Heart right ventricle (tissue), 16 donors: ENCODE data around the gene MTX3. TPM values are rescaled to one million over a fixed set of nuclear protein-coding genes. Genes with fewer than 3 reads are reported as not detected.

Source experiments
- ATAC-seq, 8 donors: fragments of 200-7000 bp; cut with Tn5 transposase; one replicate each; pipeline ENCODE4 v1.9.1; 2020; ENCODE audit warnings: mild to moderate bottlenecking in 8 of 8, moderate library complexity in 8 of 8, moderate number of reproducible peaks in 1 of 8
- DNase-seq, 2 donors: peaks; one replicate each; pipeline ENCODE4 v3.0.0-alpha.2; 2020
- H3K27ac ChIP-seq, 10 donors: fragments of 200-600 bp; sonication (generic) in 2 of 10; one replicate each; pipeline versions ENCODE4 v1.5.0 to v1.8.0; 2020 to 2022; ENCODE audit warnings: mild to moderate bottlenecking in 3 of 10
- H3K27me3 ChIP-seq, 7 donors: fragments of 200-600 bp; one replicate each; pipeline ENCODE4 v1.8.0; 2021 to 2022; ENCODE audit warnings: mild to moderate bottlenecking in 2 of 7
- H3K36me3 ChIP-seq, 9 donors: fragments of 200-600 bp; sonication (generic) in 1 of 9; one replicate each; pipeline versions ENCODE4 v1.5.0 to v1.8.0; 2020 to 2022; ENCODE audit warnings: mild to moderate bottlenecking in 2 of 9
- H3K4me1 ChIP-seq, 9 donors: fragments of 200-600 bp; sonication (generic) in 1 of 9; one replicate each; pipeline versions ENCODE4 v1.5.0 to v1.8.0; 2020 to 2022; ENCODE audit warnings: mild to moderate bottlenecking in 4 of 9
- H3K4me3 ChIP-seq, 10 donors: fragments of 200-600 bp; sonication (generic) in 2 of 10; one replicate each; pipeline versions ENCODE4 v1.5.0 to v1.8.0; 2020 to 2022; ENCODE audit warnings: mild to moderate bottlenecking in 7 of 10, moderate library complexity in 2 of 10
- H3K9me3 ChIP-seq, 11 donors: fragments of 200-600 bp in 10 of 11; sonication (generic) in 2 of 11; one replicate each; pipeline versions ENCODE4 v1.5.0 to v1.8.0; 2013 to 2022; ENCODE audit warnings: mild to moderate bottlenecking in 2 of 11, control low read depth in 1 of 11, moderate library complexity in 1 of 11
- CTCF ChIP-seq, 9 donors: fragments of 200-600 bp; sonication (generic) in 2 of 9; IDR thresholded peaks; one replicate each; pipeline versions ENCODE4 v1.5.0 to v1.8.0; 2021 to 2022; ENCODE audit warnings: antibody characterized with exemption in 9 of 9, mild to moderate bottlenecking in 5 of 9, moderate library complexity in 1 of 9
- WGBS, 2 donors: extraction: QIAGEN DNeasy Blood & Tissue Kit; methylation state at CpG; one replicate each; pipeline ENCODE4 v1.1.7; 2013; ENCODE audit warnings: inconsistent platforms in 1 of 2; 5-methylcytosine and 5-hydroxymethylcytosine counted together
- intact Hi-C, 10 donors: fragments of 100-400 bp; cut with DNase I; formaldehyde crosslinking; loops; one replicate each; pipeline versions ENCODE4 v1.11.1 to v1.14.2; 2022
- polyA plus RNA-seq, 2 donors: library from polyadenylated mRNA; stranded (reverse); fragments of 200-250 nt; gene quantifications; one replicate each; pipeline ENCODE4 v1.2.3, GENCODE V29; 2013
- total RNA-seq, 10 donors: library from RNA; stranded (reverse); fragmentation: NEBNext Ultra II Directional in 3 of 10; extraction: Animal tissue kit (Norgen Biotek cat#: 25700) in 3 of 10; gene quantifications; one replicate each; pipeline versions ENCODE4 v1.2.1 to v1.2.4, GENCODE V29; 2021 to 2023
- donor health status: Arrhythmogenic right ventricular cardiomyopathy.
- donor health status: ischemic (EF 13 %, LVEDD 7.1; RV severe dilation, severe dysfunction).
- donor health status: healthy with polysubstance abuse.
- donor health status: DM: no; HTN: yes; CAD: no.
- donor health status: DM: no; HTN: no; CAD: no.
- donor health status: ischemic (EF 25% LVEDD 6.9; RV normal size, moderate dysfunction).
- donor health status: ischemic (EF 25% LVEDD 5.7; RV mildly dilated, moderate dysfunction).
- donor health status: healthy.
- donor health status: DM: yes; HTN: yes; CAD: no.
- donor health status: Ischemic cardiomyopathy.
- donor health status: ischemic (EF 35%, LVEDD 5.7; RV mildly dilated, moderate dysfunction).
- donor health status: nonischemic (EF 11% LVEDD 7.7; RV severe dilation, severe dysfunction).
- donor health status: DM: yes; HTN: yes; CAD: no.
- donor health status: PGD.
- donor health status: ischemic (EF 29% LVEDD 5.4; RV normal size, mild dysfunction).
- donor health status: nonischemic (EF 23%, LVEDD 6.1; RV moderate dilation, normal function).

Gene MTX3
- total and polyA plus RNA-seq, 12 donors, result 4.3 to 14.5 (median 11.3) TPM

GRCh38 chr5:80031109-80031508, 40.0 kb upstream of the MTX3 start:
- Histone ChIP-seq H3K36me3 (no peaks in the 10 kb centered on the region), H3K4me1 (peaks cover 0 to 7% (median 0%) of the 10 kb centered on the region in 9 donors), H3K4me3 (no peak overlapping the region), H3K27me3 (peaks cover 0 to 39% (median 28%) of the 10 kb centered on the region in 7 donors), H3K9me3 (no peaks in the 10 kb centered on the region), H3K27ac (no peak overlapping the region)
- ATAC-seq (no peak), DNase-seq (no peak)
- intact Hi-C loops, result loop anchor here in 1 of 10 donors (5.0 kb wide), 1 partner anchor 39 kb away; the partner anchor contains the start of gene MTX3
- WGBS, 2 donors, result 82 to 89% methylated on average over 1 of the region's 1 CpG
- no peak for TF ChIP-seq CTCF (IDR thresholded peaks at IDR 0.05)

- H3K36me3 ChIP-seq, result no peaks in the 10 kb centered on the region
- no peak for ATAC-seq
- H3K27ac ChIP-seq, result no peak overlapping the region
- H3K27me3 ChIP-seq, result peaks cover 0 to 4% (median 0%) of the 10 kb centered on the region in 7 donors
- H3K4me3 ChIP-seq, result no peak overlapping the region
- no peaks in the 10 kb centered on the region for H3K9me3 ChIP-seq
- no peaks in the 10 kb centered on the region for H3K4me1 ChIP-seq
- DNase-seq, result no peak
- intact Hi-C loops, result no loop called here
- TF ChIP-seq CTCF (IDR thresholded peaks at IDR 0.05), result no peak
These were observed 35.8 kb upstream of the MTX3 start for GRCh38 chr5:80026841-80027240.

- Histone ChIP-seq H3K4me3 (no peak overlapping the region), H3K27ac (no peak overlapping the region), H3K27me3 (peaks cover 0 to 4% (median 0%) of the 10 kb centered on the region in 7 donors), H3K9me3 (no peaks in the 10 kb centered on the region), H3K36me3 (no peaks in the 10 kb centered on the region), H3K4me1 (no peaks in the 10 kb centered on the region)
- 89 to 93% methylated on average over 2 of the region's 2 CpGs for WGBS, 2 donors
- TF ChIP-seq CTCF (IDR thresholded peaks at IDR 0.05), result no peak
- ATAC-seq (no peak), DNase-seq (no peak)
- intact Hi-C loops, result no loop called here
These were observed 34.0 kb upstream of the MTX3 start for GRCh38 chr5:80025069-80025468.

- Histone ChIP-seq H3K27ac (peak overlapping the region in 3 of 10 donors; percentile 6 to 43 (median 7)), H3K4me1 (peaks cover 0 to 15% (median 0%) of the 10 kb centered on the region in 9 donors), H3K27me3 (no peaks in the 10 kb centered on the region), H3K4me3 (no peak overlapping the region), H3K9me3 (peaks cover 0 to 12% (median 0%) of the 10 kb centered on the region in 11 donors), H3K36me3 (no peaks in the 10 kb centered on the region)
- ATAC-seq (peak; percentile 67 to 93 (median 81)), DNase-seq (peak in 1 of 2 donors; percentile 65)
- WGBS, 2 donors, result 22 to 42% methylated on average over 5 of the region's 5 CpGs
- intact Hi-C loops, result no loop called here
- TF ChIP-seq CTCF (IDR thresholded peaks at IDR 0.05), result no peak
These were observed 19.8 kb upstream of the MTX3 start for GRCh38 chr5:80010754-80011392.
